GM18858 (cell line): ENCODE data around the gene TSPAN17.

Experiments used
- ATAC-seq: cut with Tn5 transposase; IDR thresholded peaks from one replicate; pipeline ENCODE4 v1.9.1; 2021; ENCODE audit not compliant: unreplicated experiment

Gene TSPAN17

GRCh38 chr5:176639981-176640380 lies 7.3 kb upstream of the TSPAN17 start:
- no peak for ATAC-seq

GRCh38 chr5:176640616-176641015 lies 6.7 kb upstream of the TSPAN17 start:
- ATAC-seq: no peak

- ATAC-seq: no peak
Measured at GRCh38 chr5:176642675-176643490, 4.4 kb upstream of the TSPAN17 start.

- no peak for ATAC-seq
Measured at GRCh38 chr5:176643491-176644219, 3.6 kb upstream of the TSPAN17 start.

GRCh38 chr5:176644294-176644693 lies 3.0 kb upstream of the TSPAN17 start:
- no peak for ATAC-seq

GRCh38 chr5:176644878-176645670 lies 2.2 kb upstream of the TSPAN17 start:
- ATAC-seq: no peak

GRCh38 chr5:176646049-176646706 lies 1.1 kb upstream of the TSPAN17 start:
- ATAC-seq: no peak

GRCh38 chr5:176646707-176647029 lies 616 bp upstream of the TSPAN17 start:
- ATAC-seq: no peak

- ATAC-seq: no peak
Measured at GRCh38 chr5:176647843-176648473, 674 bp downstream of the TSPAN17 start.

GRCh38 chr5:176648474-176649194 lies 1.4 kb downstream of the TSPAN17 start:
- no peak for ATAC-seq

GRCh38 chr5:176650354-176650884 lies 3.1 kb downstream of the TSPAN17 start:
- no peak for ATAC-seq

GRCh38 chr5:176651472-176651980 lies 4.2 kb downstream of the TSPAN17 start:
- no peak for ATAC-seq

GRCh38 chr5:176652136-176652535 lies 4.9 kb downstream of the TSPAN17 start:
- ATAC-seq: no peak

- ATAC-seq: no peak
Measured at GRCh38 chr5:176653401-176654385, 6.4 kb downstream of the TSPAN17 start.

- ATAC-seq: no peak
Measured at GRCh38 chr5:176654856-176655255, 7.6 kb downstream of the TSPAN17 start.

- no peak for ATAC-seq
Measured at GRCh38 chr5:176656467-176656990, 9.2 kb downstream of the TSPAN17 start.

- ATAC-seq: no peak
Measured at GRCh38 chr5:176658007-176658599, 10.8 kb downstream of the TSPAN17 start.
